Measurements from ENCODE around the gene VWA1. TPM values are rescaled to one million over a fixed set of nuclear protein-coding genes. Genes with fewer than 3 reads are reported as not detected.
"Not testable (repeated sequence)": the region's sequence is repeated elsewhere in the genome, so short reads cannot be mapped to it uniquely, and the experiment has no call there.

Gene VWA1
- total RNA-seq, 1 experiment from 2014 or later: 858 TPM

GRCh38 chr1:1401457-1402010 lies 34.0 kb upstream of the VWA1 start:
- Histone ChIP-seq H3K27me3 (ENCODE audit: control insufficient read depth, insufficient read depth, low read length) (no peaks in the 10 kb centered on the region), H3K4me1 (ENCODE audit: control insufficient read depth, insufficient read depth, low read length) (peaks cover 58% of the 10 kb centered on the region), H3K36me3 (ENCODE audit: control insufficient read depth, insufficient read depth, low read length) (peaks cover 13% of the 10 kb centered on the region), H3K27ac (ENCODE audit: low read length) (peak overlapping the region; percentile 98), H3K9me3 (ENCODE audit: control insufficient read depth, insufficient read depth, low read depth, low read length) (no peaks in the 10 kb centered on the region), H3K4me3 (ENCODE audit: low read depth in 2 of 2, low read length in 2 of 2) (peak overlapping the region; percentile 93 to 94)
- in situ Hi-C loops (cut with HindIII; ENCODE audit: low pct_unique_long_range_greater_than_20kb, low sequenced_read_pairs): no loop called here
- POLR2A ChIA-PET: no interaction called here
- intact Hi-C loops (cut with micrococcal nuclease; ENCODE audit: unreplicated experiment): loop anchor here (5.0 kb wide), 1 partner anchor 36 kb away; the partner anchor contains the start of gene VWA1
- no peak for DNase-seq (ENCODE audit: low read depth, low spot score)
- ATAC-seq: peak; percentile 3
- no TSS peak for BruUV-seq (replicated peaks)
- CTCF ChIA-PET: interaction anchor here (1.4 to 1.5 kb wide), 2 partner anchors 30 to 40 kb away, joined by 3 to 11 read pairs; no protein-coding TSS in a partner anchor
- 0 out of 2 replicates have a peak, but pooled peaks have one; percentile 39 for TF ChIP-seq SIN3A (IDR thresholded peaks at IDR 0.05; ENCODE audit: borderline replicate concordance, insufficient read depth, low read depth, low read length)
- no peak for TF ChIP-seq TCF7L2 (IDR thresholded peaks at IDR 0.05; ENCODE audit: low read depth, low read length)
- no peak for TF ChIP-seq REST (IDR thresholded peaks at IDR 0.05; ENCODE audit: insufficient read depth in 1 of 2, low read depth in 2 of 2, low read length in 1 of 2)
- TF ChIP-seq POLR2AphosphoS5 (IDR thresholded peaks at IDR 0.05; ENCODE audit: low read depth, low read length): peak; percentile 35
- no peak for TF ChIP-seq CTCF (IDR thresholded peaks at IDR 0.05)

GRCh38 chr1:1402072-1402900 lies 33.2 kb upstream of the VWA1 start:
- Histone ChIP-seq H3K4me3 (ENCODE audit: low read depth in 2 of 2, low read length in 2 of 2) (peak overlapping the region in 1 of 2 experiments; percentile 23; a peak in 2 of 4 replicates), H3K36me3 (ENCODE audit: control insufficient read depth, insufficient read depth, low read length) (peaks cover 16% of the 10 kb centered on the region), H3K27ac (ENCODE audit: low read length) (peak overlapping the region; percentile 98), H3K9me3 (ENCODE audit: control insufficient read depth, insufficient read depth, low read depth, low read length) (no peaks in the 10 kb centered on the region), H3K27me3 (ENCODE audit: control insufficient read depth, insufficient read depth, low read length) (no peaks in the 10 kb centered on the region), H3K4me1 (ENCODE audit: control insufficient read depth, insufficient read depth, low read length) (peaks cover 55% of the 10 kb centered on the region)
- peak; percentile 68 for DNase-seq (ENCODE audit: low read depth, low spot score)
- intact Hi-C loops (cut with micrococcal nuclease; ENCODE audit: unreplicated experiment): loop anchor here (5.0 kb wide), 1 partner anchor 35 kb away; the partner anchor contains the start of gene VWA1
- peak; percentile 41 for ATAC-seq
- BruUV-seq (replicated peaks): no TSS peak
- in situ Hi-C loops (cut with HindIII; ENCODE audit: low pct_unique_long_range_greater_than_20kb, low sequenced_read_pairs): no loop called here
- ChIA-PET POLR2A (interaction anchor here (1.0 kb wide), 1 partner anchor 29 kb away, joined by 3 read pairs; no protein-coding TSS in a partner anchor), CTCF (interaction anchor here (0.7 to 1.5 kb wide), 3 partner anchors 29 to 106 kb away, joined by 3 to 11 read pairs (median 5); no protein-coding TSS in a partner anchor)
- TF ChIP-seq SIN3A (IDR thresholded peaks at IDR 0.05; ENCODE audit: borderline replicate concordance, insufficient read depth, low read depth, low read length) (0 out of 2 replicates have a peak, but pooled peaks have one; percentile 19), CTCF (IDR thresholded peaks at IDR 0.05) (peak; percentile 92), REST (IDR thresholded peaks at IDR 0.05; ENCODE audit: insufficient read depth in 1 of 2, low read depth in 2 of 2, low read length in 1 of 2) (no peak)

- intact Hi-C loops (cut with micrococcal nuclease; ENCODE audit: unreplicated experiment): loop anchor here (5.0 kb wide), 1 partner anchor 34 kb away; the partner anchor contains the start of gene VWA1
- Histone ChIP-seq H3K4me1 (ENCODE audit: control insufficient read depth, insufficient read depth, low read length) (peaks cover 50% of the 10 kb centered on the region), H3K36me3 (ENCODE audit: control insufficient read depth, insufficient read depth, low read length) (peaks cover 16% of the 10 kb centered on the region), H3K27ac (ENCODE audit: low read length) (peak overlapping the region; percentile 98)
- in situ Hi-C loops (cut with HindIII; ENCODE audit: low pct_unique_long_range_greater_than_20kb, low sequenced_read_pairs); BruUV-seq (replicated peaks); H3K27me3 ChIP-seq (ENCODE audit: control insufficient read depth, insufficient read depth, low read length); DNase-seq (ENCODE audit: low read depth, low spot score); H3K9me3 ChIP-seq (ENCODE audit: control insufficient read depth, insufficient read depth, low read depth, low read length); ATAC-seq; H3K4me3 ChIP-seq (ENCODE audit: low read depth in 2 of 2, low read length in 2 of 2): not testable (repeated sequence)
- ChIA-PET POLR2A (interaction anchor here (1.0 kb wide), 1 partner anchor 28 kb away, joined by 3 read pairs; no protein-coding TSS in a partner anchor), CTCF (interaction anchor here (0.7 to 1.5 kb wide), 3 partner anchors 28 to 107 kb away, joined by 3 to 11 read pairs (median 5); no protein-coding TSS in a partner anchor)
These were observed 32.5 kb upstream of the VWA1 start for GRCh38 chr1:1402901-1403392.
